CD14-positive monocyte (primary cell): ENCODE data around the gene ACVRL1. TPM values are rescaled to one million over a fixed set of nuclear protein-coding genes. Genes with fewer than 3 reads are reported as not detected.

Source experiments
- DNase-seq, 3 donors: peaks; one replicate each; pipeline ENCODE4 v3.0.0-alpha.2; 2011 to 2022
- H2AFZ ChIP-seq: 2 replicates; pipeline ENCODE4 v1.6.0; 2012; ENCODE audit warnings: mild to moderate bottlenecking, low read depth, low read length, inconsistent platforms; ENCODE audit not compliant: insufficient read depth, poor library complexity, severe bottlenecking
- H3K27ac ChIP-seq, 2 donors: 1 replicate in 1 of 2; 2 replicates in 1 of 2; pipeline ENCODE4 v1.5.1; 2012 to 2013; ENCODE audit warnings: low read length in 2 of 2, control low read depth in 1 of 2, inconsistent platforms in 1 of 2, low read depth in 1 of 2, mild to moderate bottlenecking in 1 of 2
- H3K27me3 ChIP-seq, 2 donors: one replicate each; pipeline versions ENCODE4 v1.6.0 to v1.6.1; 2011 to 2013; ENCODE audit warnings: low read length in 2 of 2; ENCODE audit not compliant: control insufficient read depth in 2 of 2, insufficient read depth in 2 of 2
- H3K36me3 ChIP-seq, 2 donors: replicated peaks in 1 of 2; 1 replicate in 1 of 2; 2 replicates in 1 of 2; pipeline versions ENCODE4 v1.5.1 to v1.6.1; 2012 to 2013; ENCODE audit warnings: low read length in 2 of 2, control low read depth in 1 of 2, inconsistent platforms in 1 of 2, mild to moderate bottlenecking in 1 of 2; ENCODE audit not compliant: insufficient read depth in 2 of 2, control insufficient read depth in 1 of 2
- H3K4me1 ChIP-seq, 2 donors: 1 replicate in 1 of 2; 2 replicates in 1 of 2; pipeline versions ENCODE4 v1.5.1 to v1.6.1; 2012 to 2013; ENCODE audit warnings: low read length in 2 of 2, control low read depth in 1 of 2, inconsistent platforms in 1 of 2, mild to moderate bottlenecking in 1 of 2, moderate library complexity in 1 of 2; ENCODE audit not compliant: insufficient read depth in 2 of 2, control insufficient read depth in 1 of 2
- H3K4me2 ChIP-seq: replicated peaks from 2 replicates; pipeline ENCODE3; 2012; ENCODE audit warnings: low read length, moderate library complexity, mild to moderate bottlenecking; ENCODE audit not compliant: poor library complexity, severe bottlenecking; ENCODE audit errors: extremely low read depth
- H3K4me3 ChIP-seq, 3 experiments: fragments of 200-600 bp in 1 of 3; sonication (generic) in 1 of 3; replicated peaks in 1 of 3; 1 replicate in 2 of 3; 2 replicates in 1 of 3; pipeline ENCODE4 v1.5.1; 2011 to 2013; ENCODE audit warnings: low read length in 3 of 3, mild to moderate bottlenecking in 3 of 3, control low read depth in 2 of 3, low read depth in 2 of 3, inconsistent platforms in 1 of 3, moderate library complexity in 1 of 3
- H3K79me2 ChIP-seq: 2 replicates; pipeline ENCODE4 v1.6.0; 2012; ENCODE audit warnings: mild to moderate bottlenecking, control low read depth, inconsistent platforms, low read length, moderate library complexity; ENCODE audit not compliant: insufficient read depth
- H3K9ac ChIP-seq: 2 replicates; pipeline ENCODE4 v1.6.0; 2017; ENCODE audit warnings: low read length, mild to moderate bottlenecking; ENCODE audit not compliant: insufficient read depth, poor library complexity, severe bottlenecking
- H3K9me3 ChIP-seq, 2 donors: replicated peaks in 1 of 2; 1 replicate in 1 of 2; 2 replicates in 1 of 2; pipeline versions ENCODE4 v1.5.1 to v1.6.1; 2012 to 2013; ENCODE audit warnings: low read length in 2 of 2, control low read depth in 1 of 2; ENCODE audit not compliant: control insufficient read depth in 1 of 2, insufficient read depth in 1 of 2
- H4K20me1 ChIP-seq: 2 replicates; pipeline ENCODE4 v1.6.0; 2012; ENCODE audit warnings: mild to moderate bottlenecking, low read length, control low read depth, moderate library complexity; ENCODE audit not compliant: insufficient read depth
- H3K27ac Mint-ChIP-seq, 7 donors: one replicate each; pipeline ENCODE4 v1.8.0; 2020; ENCODE audit warnings: mild to moderate bottlenecking in 7 of 7, mixed read lengths in 7 of 7, moderate library complexity in 6 of 7, inconsistent platforms in 2 of 7
- H3K27me3 Mint-ChIP-seq, 3 donors: one replicate each; pipeline ENCODE4 v1.8.0; 2021 to 2022; ENCODE audit warnings: low read depth in 3 of 3, mild to moderate bottlenecking in 3 of 3, mixed read lengths in 3 of 3, moderate library complexity in 3 of 3, inconsistent platforms in 1 of 3
- H3K36me3 Mint-ChIP-seq, 2 donors: one replicate each; pipeline ENCODE4 v1.8.0; 2020; ENCODE audit warnings: mixed read lengths in 2 of 2, inconsistent platforms in 1 of 2, mild to moderate bottlenecking in 1 of 2
- H3K4me1 Mint-ChIP-seq: one replicate; pipeline ENCODE4 v1.8.0; 2020; ENCODE audit warnings: mild to moderate bottlenecking, mixed read lengths
- H3K4me3 Mint-ChIP-seq, 2 donors: one replicate each; pipeline ENCODE4 v1.8.0; 2020; ENCODE audit warnings: mild to moderate bottlenecking in 2 of 2, mixed read lengths in 2 of 2, moderate library complexity in 1 of 2
- H3K9me3 Mint-ChIP-seq, 7 donors: one replicate each; pipeline ENCODE4 v1.8.0; 2020 to 2022; ENCODE audit warnings: mixed read lengths in 7 of 7, mild to moderate bottlenecking in 6 of 7, moderate library complexity in 6 of 7, inconsistent platforms in 2 of 7
- CTCF ChIP-seq: fragments of 200-600 bp; IDR thresholded peaks from one replicate; pipeline ENCODE4 v1.8.0; 2022; ENCODE audit warnings: antibody characterized with exemption, mild to moderate bottlenecking
- WGBS: methylation state at CpG from one replicate; pipeline ENCODE4 v1.1.5; 2013; ENCODE audit warnings: missing lambda C conversion rate; ENCODE audit not compliant: insufficient coverage; 5-methylcytosine and 5-hydroxymethylcytosine counted together
- intact Hi-C, 2 donors: fragments of 100-400 bp; cut with micrococcal nuclease; formaldehyde crosslinking; loops; one replicate each; pipeline versions ENCODE4 v1.15.0 to v1.15.1; 2023
- polyA plus RNA-seq, 3 donors: library from polyadenylated mRNA; depleted of rRNA in 1 of 3; unstranded in 2 of 3; stranded (reverse) in 1 of 3; fragments of 300-500 nt in 2 of 3; fragments of >200 nt in 1 of 3; fragmentation: Illumina TruSeq in 2 of 3; gene quantifications; 1 replicate in 2 of 3; 2 replicates in 1 of 3; pipeline ENCODE4 v1.2.3, GENCODE V29; 2012 to 2021

ACVRL1 gene
- polyA plus RNA-seq, 3 donors, result 1.5 to 3.6 (median 2.0) TPM

GRCh38 chr12:51906430-51907082 is 748 bp upstream of the ACVRL1 start:
- Histone ChIP-seq H3K4me1 (peaks cover 36 to 47% of the 10 kb centered on the region in 2 donors), H3K27ac (no peak overlapping the region), H2AFZ (no peak overlapping the region), H3K4me2 (peak overlapping the region; percentile 70), H3K9ac (peak overlapping the region; percentile 42), H3K79me2 (no peaks in the 10 kb centered on the region), H3K9me3 (no peaks in the 10 kb centered on the region), H3K36me3 (no peaks in the 10 kb centered on the region), H3K4me3 (peak overlapping the region in 1 of 3 experiments; percentile 65), H4K20me1 (no peaks in the 10 kb centered on the region), H3K27me3 (peaks cover 10 to 22% of the 10 kb centered on the region in 2 donors)
- Mint-ChIP-seq H3K36me3 (peaks cover 6 to 16% of the 10 kb centered on the region in 2 donors), H3K27me3 (peaks cover 17 to 27% (median 26%) of the 10 kb centered on the region in 3 donors), H3K9me3 (peaks cover 0 to 8% (median 0%) of the 10 kb centered on the region in 7 donors), H3K27ac (peak overlapping the region in 1 of 7 donors; percentile 50), H3K4me3 (peak overlapping the region in 1 of 2 donors; percentile 65), H3K4me1 (peaks cover 44% of the 10 kb centered on the region)
- no peak for TF ChIP-seq CTCF
- no peak for DNase-seq
- 80% methylated on average over 7 of the region's 23 CpGs for whole genome bisulfite sequencing
- intact Hi-C loops, result no loop called here

- Mint-ChIP-seq H3K4me3 (peak overlapping the region; percentile 45 to 78), H3K36me3 (peaks cover 6 to 16% of the 10 kb centered on the region in 2 donors), H3K9me3 (peaks cover 0 to 8% (median 0%) of the 10 kb centered on the region in 7 donors), H3K27ac (no peak overlapping the region), H3K27me3 (peaks cover 17 to 27% (median 25%) of the 10 kb centered on the region in 3 donors), H3K4me1 (peaks cover 58% of the 10 kb centered on the region)
- peaks cover 10 to 22% of the 10 kb centered on the region in 2 donors for H3K27me3 ChIP-seq
- no peaks in the 10 kb centered on the region for H3K9me3 ChIP-seq
- peak overlapping the region; percentile 42 for H3K9ac ChIP-seq
- WGBS, result 95% methylated on average over 7 of the region's 7 CpGs
- no peak overlapping the region for H3K27ac ChIP-seq
- DNase-seq, result no peak
- H2AFZ ChIP-seq, result peak overlapping the region; percentile 67
- intact Hi-C loops, result no loop called here
- no peaks in the 10 kb centered on the region for H4K20me1 ChIP-seq
- no peak for TF ChIP-seq CTCF
- H3K4me2 ChIP-seq, result peak overlapping the region; percentile 70
- H3K4me1 ChIP-seq, result peaks cover 50 to 61% of the 10 kb centered on the region in 2 donors
- peak overlapping the region in 1 of 3 experiments; percentile 65 for H3K4me3 ChIP-seq
- H3K36me3 ChIP-seq, result no peaks in the 10 kb centered on the region
- no peaks in the 10 kb centered on the region for H3K79me2 ChIP-seq
Measured at GRCh38 chr12:51907856-51908425, 637 bp downstream of the ACVRL1 start.
